ENCODE data around the gene AAGAB. TPM values are rescaled to one million over a fixed set of nuclear protein-coding genes. Genes with fewer than 3 reads are reported as not detected.

Gene AAGAB
- polyA plus RNA-seq, 1 donor from 2014 or later: 114 TPM

- Histone ChIP-seq H3K9me2 (ENCODE audit: insufficient read depth, low read length) (no peaks in the 10 kb centered on the region), H3K4me3 (ENCODE audit: low read length) (no peak overlapping the region), H3K79me2 (replicated peaks; ENCODE audit: insufficient read depth, low read length) (no peaks in the 10 kb centered on the region), H3K9me3 (ENCODE audit: low read length) (no peaks in the 10 kb centered on the region), H4K20me1 (ENCODE audit: insufficient read depth) (no peaks in the 10 kb centered on the region), H2AFZ (ENCODE audit: low read depth, low read length) (no peak overlapping the region), H3K27ac (ENCODE audit: low read length) (no peak overlapping the region), H3K27me3 (ENCODE audit: insufficient read depth, low read depth, low read length) (no peaks in the 10 kb centered on the region), H3K9ac (ENCODE audit: low read length) (no peak overlapping the region), H3K4me2 (ENCODE audit: low read length) (no peak overlapping the region), H3F3A (ENCODE audit: insufficient read depth, low read length, poor library complexity, severe bottlenecking) (no peaks in the 10 kb centered on the region), H3K36me3 (ENCODE audit: insufficient read depth, low read length) (no peaks in the 10 kb centered on the region)
- TF ChIP-seq EZH2 (IDR thresholded peaks at IDR 0.05; ENCODE audit: borderline replicate concordance, insufficient read depth, low read length, poor library complexity, severe bottlenecking) (no peak), POLR2AphosphoS5 (IDR thresholded peaks at IDR 0.05) (no peak), RAD21 (conservative IDR thresholded peaks at IDR 0.05) (no peak), REST (IDR thresholded peaks at IDR 0.05; ENCODE audit: borderline replicate concordance) (no peak), CTCF (IDR thresholded peaks at IDR 0.05; ENCODE audit: poor library complexity, severe bottlenecking) (no peak), MXI1 (conservative IDR thresholded peaks at IDR 0.05; ENCODE audit: poor library complexity, severe bottlenecking) (no peak), TAF1 (IDR thresholded peaks at IDR 0.05; ENCODE audit: low read depth) (no peak), EP300 (conservative IDR thresholded peaks at IDR 0.05; ENCODE audit: poor library complexity, severe bottlenecking) (no peak), SMC3 (conservative IDR thresholded peaks at IDR 0.05; ENCODE audit: poor library complexity) (no peak)
Measured at GRCh38 chr15:67190813-67191212, 63.6 kb downstream of the AAGAB start.

- Histone ChIP-seq H3K9ac (ENCODE audit: low read length) (no peak overlapping the region), H3K9me3 (ENCODE audit: low read length) (no peaks in the 10 kb centered on the region), H2AFZ (ENCODE audit: low read depth, low read length) (no peak overlapping the region), H3K27me3 (ENCODE audit: insufficient read depth, low read depth, low read length) (no peaks in the 10 kb centered on the region), H4K20me1 (ENCODE audit: insufficient read depth) (no peaks in the 10 kb centered on the region), H3K4me3 (ENCODE audit: low read length) (no peak overlapping the region), H3K36me3 (ENCODE audit: insufficient read depth, low read length) (no peaks in the 10 kb centered on the region), H3K9me2 (ENCODE audit: insufficient read depth, low read length) (no peaks in the 10 kb centered on the region), H3K4me2 (ENCODE audit: low read length) (no peak overlapping the region), H3F3A (ENCODE audit: insufficient read depth, low read length, poor library complexity, severe bottlenecking) (no peaks in the 10 kb centered on the region), H3K79me2 (replicated peaks; ENCODE audit: insufficient read depth, low read length) (no peaks in the 10 kb centered on the region), H3K27ac (ENCODE audit: low read length) (no peak overlapping the region)
- TF ChIP-seq SMC3 (conservative IDR thresholded peaks at IDR 0.05; ENCODE audit: poor library complexity) (no peak), CTCF (IDR thresholded peaks at IDR 0.05; ENCODE audit: poor library complexity, severe bottlenecking) (no peak), POLR2AphosphoS5 (IDR thresholded peaks at IDR 0.05) (no peak), TAF1 (IDR thresholded peaks at IDR 0.05; ENCODE audit: low read depth) (no peak), EZH2 (IDR thresholded peaks at IDR 0.05; ENCODE audit: borderline replicate concordance, insufficient read depth, low read length, poor library complexity, severe bottlenecking) (no peak), REST (IDR thresholded peaks at IDR 0.05; ENCODE audit: borderline replicate concordance) (no peak), MXI1 (conservative IDR thresholded peaks at IDR 0.05; ENCODE audit: poor library complexity, severe bottlenecking) (no peak), EP300 (conservative IDR thresholded peaks at IDR 0.05; ENCODE audit: poor library complexity, severe bottlenecking) (no peak), RAD21 (conservative IDR thresholded peaks at IDR 0.05) (no peak)
Measured at GRCh38 chr15:67190326-67190725, 64.1 kb downstream of the AAGAB start.

All from neural cell (in vitro differentiated cells).